Cortex of kidney (tissue), 1 donor: Measurements from ENCODE around the gene ALKAL2.

ENCODE experiments used
- DNase-seq: peaks from one replicate; lab custom pipeline; 2025; lab: John Stamatoyannopoulos, UW

ALKAL2 gene

GRCh38 chr2:270861-271260, 17.0 kb downstream of the ALKAL2 start:
- no peak for DNase-seq

GRCh38 chr2:269356-270030, 18.4 kb downstream of the ALKAL2 start:
- no peak for DNase-seq

- DNase-seq: no peak
These were observed 19.6 kb downstream of the ALKAL2 start for GRCh38 chr2:268323-268722.

- peak; percentile 48 for DNase-seq
These were observed 23.1 kb downstream of the ALKAL2 start, which contains the start of gene ACP1 for GRCh38 chr2:264493-265468. TSS of gene ACP1 (plus strand) at chr2:264947. CDS start at chr2:264965, 18 bp downstream.

GRCh38 chr2:263774-264492, 24.0 kb downstream of the ALKAL2 start, which contains the start of gene SH3YL1:
TSS of gene SH3YL1 (minus strand) at chr2:264032. CDS start at chr2:263984, 48 bp downstream.
- DNase-seq: no peak

- DNase-seq: no peak
These were observed 24.7 kb downstream of the ALKAL2 start for GRCh38 chr2:263022-263738.

GRCh38 chr2:262117-262516, 25.8 kb downstream of the ALKAL2 start:
- no peak for DNase-seq

GRCh38 chr2:260507-261161, 27.3 kb downstream of the ALKAL2 start:
- no peak for DNase-seq

- DNase-seq: no peak
These were observed 28.0 kb downstream of the ALKAL2 start for GRCh38 chr2:259789-260331.

- no peak for DNase-seq
These were observed 29.0 kb downstream of the ALKAL2 start for GRCh38 chr2:258933-259332.

- no peak for DNase-seq
These were observed 30.0 kb downstream of the ALKAL2 start for GRCh38 chr2:257842-258241.

- no peak for DNase-seq
These were observed 30.5 kb downstream of the ALKAL2 start for GRCh38 chr2:257429-257828.

GRCh38 chr2:256094-256493, 31.8 kb downstream of the ALKAL2 start:
- no peak for DNase-seq

- DNase-seq: no peak
These were observed 32.7 kb downstream of the ALKAL2 start for GRCh38 chr2:255195-255594.

GRCh38 chr2:254241-254640, 33.6 kb downstream of the ALKAL2 start:
- no peak for DNase-seq

- no peak for DNase-seq
These were observed 34.7 kb downstream of the ALKAL2 start for GRCh38 chr2:253202-253638.

GRCh38 chr2:252001-252602, 35.8 kb downstream of the ALKAL2 start:
- DNase-seq: no peak

GRCh38 chr2:249538-250042, 38.3 kb downstream of the ALKAL2 start:
- DNase-seq: no peak

- DNase-seq: no peak
These were observed 39.2 kb downstream of the ALKAL2 start for GRCh38 chr2:248724-249123.
